ENCODE data around the gene STX3. TPM values are rescaled to one million over a fixed set of nuclear protein-coding genes. Genes with fewer than 3 reads are reported as not detected.

STX3 gene
- total and polyA plus RNA-seq, 2 donors (not counting 3 experiments of a cell fraction or from before 2014, with no cell fraction given) = 40.3 to 49.7 TPM

DNA sequence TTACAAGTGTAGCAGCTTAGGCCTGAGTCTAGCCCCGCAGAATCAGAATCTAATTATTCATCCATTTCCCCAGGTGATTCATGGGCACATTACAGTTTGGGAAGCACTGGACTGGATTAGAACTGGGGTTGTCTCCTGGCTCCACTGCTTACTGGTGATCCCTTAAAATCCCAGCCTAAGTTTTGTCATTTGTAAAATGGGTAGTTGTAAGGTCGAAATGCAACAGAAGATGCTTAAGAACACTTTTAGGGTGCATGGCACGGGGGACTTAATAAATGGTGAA is 1.3 kb downstream of the STX3 start:
- Histone ChIP-seq H3K4me2 (ENCODE audit: insufficient read depth, low read length) (peak overlapping the region; percentile 87), H3K9me1 (replicated peaks; ENCODE audit: control insufficient read depth, extremely low read depth, insufficient read depth, low read length) (no peaks in the 10 kb centered on the region), H4K20me1 (replicated peaks; ENCODE audit: control insufficient read depth, extremely low read depth, insufficient read depth, low read length) (no peaks in the 10 kb centered on the region), H3K27ac (ENCODE audit: insufficient read depth, low read depth, low read length) (peak overlapping the region; percentile 72), H3K79me2 (ENCODE audit: control insufficient read depth, insufficient read depth, low read length) (peaks cover 33% of the 10 kb centered on the region), H3K9ac (replicated peaks; ENCODE audit: extremely low read depth, insufficient read depth, low read length) (peak overlapping the region; percentile 92), H3K4me3 (replicated peaks in 1 of 3; ENCODE audit: insufficient read depth in 1 of 3, low read depth in 1 of 3, low read length in 3 of 3) (peak overlapping the region in 2 of 3 experiments; percentile 83 to 87), H3K36me3 (ENCODE audit: control insufficient read depth in 2 of 2, extremely low read depth in 1 of 2, insufficient read depth in 2 of 2, low read length in 2 of 2) (peaks cover 0 to 4% of the 10 kb centered on the region in 2 experiments), H3K4me1 (ENCODE audit: control insufficient read depth, extremely low read depth, insufficient read depth, low read length) (peaks cover 21% of the 10 kb centered on the region), H3K9me3 (replicated peaks; ENCODE audit: control insufficient read depth, insufficient read depth, low read length) (no peaks in the 10 kb centered on the region), H3K27me3 (ENCODE audit: control insufficient read depth in 2 of 2, insufficient read depth in 2 of 2, low read length in 2 of 2) (no peaks in the 10 kb centered on the region), H2AFZ (ENCODE audit: low read depth, low read length) (no peak overlapping the region)
- intact Hi-C loops (cut with micrococcal nuclease) (loop anchor here (1.0 to 5.0 kb wide), 2 partner anchors 146 to 438 kb away; no protein-coding TSS in a partner anchor), dilution Hi-C loops (cut with MboI; ENCODE audit: extremely low pct_ligation_motif_present, low sequenced_read_pairs) (no loop called here)
- no peak for TF ChIP-seq GATA2 (IDR thresholded peaks at IDR 0.05; ENCODE audit: insufficient read depth, insufficient read length, low read depth, low read length)
- TF ChIP-seq EZH2 (IDR thresholded peaks at IDR 0.05; ENCODE audit: borderline replicate concordance, low read depth, low read length, severe bottlenecking) = no peak
- no peak for TF ChIP-seq POLR2A (IDR thresholded peaks at IDR 0.05; ENCODE audit: low read depth, low read length)
- TF ChIP-seq MYC (IDR thresholded peaks at IDR 0.05; ENCODE audit: low read depth, low read length) = no peak
- TF ChIP-seq, protein P1, sequence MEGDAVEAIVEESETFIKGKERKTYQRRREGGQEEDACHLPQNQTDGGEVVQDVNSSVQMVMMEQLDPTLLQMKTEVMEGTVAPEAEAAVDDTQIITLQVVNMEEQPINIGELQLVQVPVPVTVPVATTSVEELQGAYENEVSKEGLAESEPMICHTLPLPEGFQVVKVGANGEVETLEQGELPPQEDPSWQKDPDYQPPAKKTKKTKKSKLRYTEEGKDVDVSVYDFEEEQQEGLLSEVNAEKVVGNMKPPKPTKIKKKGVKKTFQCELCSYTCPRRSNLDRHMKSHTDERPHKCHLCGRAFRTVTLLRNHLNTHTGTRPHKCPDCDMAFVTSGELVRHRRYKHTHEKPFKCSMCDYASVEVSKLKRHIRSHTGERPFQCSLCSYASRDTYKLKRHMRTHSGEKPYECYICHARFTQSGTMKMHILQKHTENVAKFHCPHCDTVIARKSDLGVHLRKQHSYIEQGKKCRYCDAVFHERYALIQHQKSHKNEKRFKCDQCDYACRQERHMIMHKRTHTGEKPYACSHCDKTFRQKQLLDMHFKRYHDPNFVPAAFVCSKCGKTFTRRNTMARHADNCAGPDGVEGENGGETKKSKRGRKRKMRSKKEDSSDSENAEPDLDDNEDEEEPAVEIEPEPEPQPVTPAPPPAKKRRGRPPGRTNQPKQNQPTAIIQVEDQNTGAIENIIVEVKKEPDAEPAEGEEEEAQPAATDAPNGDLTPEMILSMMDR (IDR thresholded peaks at IDR 0.05; ENCODE audit: extremely low read depth in 1 of 2, insufficient read depth in 1 of 2, low read depth in 1 of 2, low read length in 2 of 2) = no peak
- TF ChIP-seq, protein P2, sequence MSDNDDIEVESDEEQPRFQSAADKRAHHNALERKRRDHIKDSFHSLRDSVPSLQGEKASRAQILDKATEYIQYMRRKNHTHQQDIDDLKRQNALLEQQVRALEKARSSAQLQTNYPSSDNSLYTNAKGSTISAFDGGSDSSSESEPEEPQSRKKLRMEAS (IDR thresholded peaks at IDR 0.05; ENCODE audit: insufficient read depth, insufficient read length) = no peak
- TF ChIP-seq POLR2AphosphoS5 (IDR thresholded peaks at IDR 0.05; ENCODE audit: insufficient read depth, low read depth, low read length) = no peak
- no peak for TF ChIP-seq JUN (IDR thresholded peaks at IDR 0.05; ENCODE audit: borderline replicate concordance, insufficient read depth, insufficient read length, low read depth)
- no peak for TF ChIP-seq FOS (IDR thresholded peaks at IDR 0.05; ENCODE audit: borderline replicate concordance, insufficient read depth, low read length)
- ChIA-PET CTCF (interaction anchor here (1.0 to 5.7 kb wide), 10 partner anchors 11 to 219 kb away, joined by 3 to 120 read pairs (median 10); partner anchors contain the start of gene MRPL16), POLR2A (interaction anchor here (0.6 to 2.7 kb wide), 6 partner anchors 8 to 128 kb away, joined by 3 to 11 read pairs (median 5); partner anchors contain the start of gene PATL1)
- FAIRE-seq (no peak), DNase-seq (ENCODE audit: low read depth, low spot score) (peak; percentile 39)
- TSS peak; percentile 38 for BruUV-seq (replicated peaks)
